ENCODE measurements around the gene SGTA.

DNA sequence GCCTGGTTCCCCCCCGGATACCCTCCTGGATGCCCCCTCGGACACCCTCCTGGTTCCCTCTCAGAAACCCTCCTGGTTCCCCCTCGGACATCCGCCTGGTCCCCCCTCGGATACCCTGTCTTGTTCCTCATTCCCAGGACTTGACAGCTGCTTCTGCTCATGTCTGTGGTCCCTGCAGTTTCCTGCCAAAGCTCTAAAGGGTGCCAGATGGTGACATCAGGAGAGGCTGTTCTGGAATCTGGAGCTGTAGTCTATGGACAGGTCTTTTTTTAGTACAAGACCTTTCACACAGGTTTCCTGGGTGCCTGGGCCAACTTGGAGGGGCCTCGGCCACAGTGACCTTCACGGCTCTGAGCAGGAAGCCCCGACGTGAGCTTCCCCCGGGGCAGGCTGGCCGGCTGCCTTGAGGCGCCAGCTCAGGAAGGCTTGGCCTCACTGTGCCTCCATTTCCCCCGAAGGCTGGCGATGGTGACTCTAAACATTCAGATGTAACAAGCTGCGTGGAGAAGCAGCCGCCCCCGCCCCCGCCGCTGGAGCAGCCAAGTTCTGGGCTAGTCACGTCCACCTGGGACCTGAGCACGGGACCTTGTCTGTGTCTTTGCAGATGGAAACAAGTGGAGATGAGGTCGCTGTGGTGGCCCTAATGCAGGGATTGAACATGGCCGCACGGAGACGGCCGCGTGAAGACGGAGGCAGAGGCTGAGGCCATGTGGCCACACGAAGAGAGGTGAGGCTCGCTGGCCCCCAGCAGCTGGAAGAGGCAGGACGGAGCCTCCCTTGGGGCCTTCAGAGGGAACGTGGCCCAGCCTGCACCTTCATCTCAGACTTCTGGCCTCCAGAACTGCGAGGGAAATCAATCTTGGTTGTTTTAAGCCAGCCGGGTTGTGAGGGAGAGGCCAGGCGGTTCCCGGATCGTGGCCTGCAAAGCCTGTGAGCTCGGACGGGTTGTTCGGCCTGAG, 12.7 kb downstream of the SGTA start:
- no peak for TF ChIP-seq EZH2phosphoT487 (conservative IDR thresholded peaks at IDR 0.05; ENCODE audit: low read length)
- TF ChIP-seq, protein P1, sequence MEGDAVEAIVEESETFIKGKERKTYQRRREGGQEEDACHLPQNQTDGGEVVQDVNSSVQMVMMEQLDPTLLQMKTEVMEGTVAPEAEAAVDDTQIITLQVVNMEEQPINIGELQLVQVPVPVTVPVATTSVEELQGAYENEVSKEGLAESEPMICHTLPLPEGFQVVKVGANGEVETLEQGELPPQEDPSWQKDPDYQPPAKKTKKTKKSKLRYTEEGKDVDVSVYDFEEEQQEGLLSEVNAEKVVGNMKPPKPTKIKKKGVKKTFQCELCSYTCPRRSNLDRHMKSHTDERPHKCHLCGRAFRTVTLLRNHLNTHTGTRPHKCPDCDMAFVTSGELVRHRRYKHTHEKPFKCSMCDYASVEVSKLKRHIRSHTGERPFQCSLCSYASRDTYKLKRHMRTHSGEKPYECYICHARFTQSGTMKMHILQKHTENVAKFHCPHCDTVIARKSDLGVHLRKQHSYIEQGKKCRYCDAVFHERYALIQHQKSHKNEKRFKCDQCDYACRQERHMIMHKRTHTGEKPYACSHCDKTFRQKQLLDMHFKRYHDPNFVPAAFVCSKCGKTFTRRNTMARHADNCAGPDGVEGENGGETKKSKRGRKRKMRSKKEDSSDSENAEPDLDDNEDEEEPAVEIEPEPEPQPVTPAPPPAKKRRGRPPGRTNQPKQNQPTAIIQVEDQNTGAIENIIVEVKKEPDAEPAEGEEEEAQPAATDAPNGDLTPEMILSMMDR (IDR thresholded peaks at IDR 0.05; ENCODE audit: insufficient read depth, low read length, poor library complexity, severe bottlenecking), result no peak

All from SU-DHL-6 (cell line).